IMR-90 (cell line): Measurements from ENCODE around the gene CFAP45. TPM values are rescaled to one million over a fixed set of nuclear protein-coding genes. Genes with fewer than 3 reads are reported as not detected.

Experiments used
- ATAC-seq: fragments of 200-7000 bp; cut with Tn5 transposase; 2 replicates; pipeline ENCODE4 v1.9.1; 2020; ENCODE audit warnings: low read depth, mild to moderate bottlenecking, moderate library complexity
- BruUV-seq: library from RNA; stranded (reverse); fragments of 400-500 nt; replicated peaks from 2 replicates; lab custom pipeline; 2021; lab: Mats Ljungman, UMichigan
- CTCF ChIA-PET: fragments of 300-600 bp; formaldehyde crosslinking; extraction: SDS; loops from one replicate; lab custom pipeline; 2021; ENCODE audit warnings: antibody characterized with exemption; lab: Yijun Ruan, JAX
- POLR2A ChIA-PET: fragments of 300-600 bp; sonication (Branson Sonifier 250); formaldehyde crosslinking; loops from one replicate; lab custom pipeline; 2022; ENCODE audit warnings: antibody characterized with exemption; ENCODE audit not compliant: unreplicated experiment; lab: Charles Lee
- DNase-seq: peaks from one replicate; pipeline ENCODE4 v3.0.0; 2013
- H2AFZ ChIP-seq: replicated peaks from 2 replicates; pipeline ENCODE3; 2013; ENCODE audit warnings: low read length, mild to moderate bottlenecking; ENCODE audit not compliant: poor library complexity
- H2AK5ac ChIP-seq: 2 replicates; pipeline ENCODE4 v1.6.1; 2013; ENCODE audit warnings: low read depth, low read length, inconsistent platforms
- H2AK9ac ChIP-seq: replicated peaks from 2 replicates; pipeline ENCODE3; 2013; ENCODE audit warnings: mild to moderate bottlenecking, low read depth, low read length, moderate library complexity; ENCODE audit not compliant: poor library complexity
- H2BK120ac ChIP-seq: 2 replicates; pipeline ENCODE4 v1.6.1; 2013; ENCODE audit warnings: low read depth, low read length, inconsistent platforms
- H2BK15ac ChIP-seq: 3 replicates; pipeline ENCODE4 v1.6.1; 2013; ENCODE audit warnings: low read depth, low read length, inconsistent platforms
- H2BK20ac ChIP-seq: 2 replicates; pipeline ENCODE4 v1.6.1; 2013; ENCODE audit warnings: low read depth, mild to moderate bottlenecking, inconsistent platforms, low read length, moderate library complexity
- H2BK5ac ChIP-seq: 2 replicates; pipeline ENCODE4 v1.6.1; 2013; ENCODE audit warnings: mild to moderate bottlenecking, low read depth, low read length, inconsistent platforms; ENCODE audit not compliant: poor library complexity, severe bottlenecking
- H3K14ac ChIP-seq: replicated peaks from 2 replicates; pipeline ENCODE4 v1.6.1; 2013; ENCODE audit warnings: low read depth, low read length, inconsistent platforms
- H3K18ac ChIP-seq: 2 replicates; pipeline ENCODE4 v1.6.1; 2013; ENCODE audit warnings: low read depth, low read length, control low read depth
- H3K23ac ChIP-seq: 2 replicates; pipeline ENCODE4 v1.6.1; 2013; ENCODE audit warnings: low read depth, low read length, inconsistent platforms
- H3K27ac ChIP-seq: 2 replicates; pipeline ENCODE4 v1.5.1; 2013; ENCODE audit warnings: mild to moderate bottlenecking, control low read depth, low read length; ENCODE audit not compliant: insufficient read depth
- H3K27me3 ChIP-seq: 2 replicates; pipeline ENCODE4 v1.6.1; 2013; ENCODE audit warnings: low read length; ENCODE audit not compliant: control insufficient read depth, insufficient read depth
- H3K36me3 ChIP-seq: 2 replicates; pipeline ENCODE4 v1.6.1; 2013; ENCODE audit warnings: low read length, mixed read lengths; ENCODE audit not compliant: control insufficient read depth, insufficient read depth
- H3K4ac ChIP-seq: 2 replicates; pipeline ENCODE4 v1.6.1; 2013; ENCODE audit warnings: low read depth, low read length, inconsistent platforms
- H3K4me1 ChIP-seq: 2 replicates; pipeline ENCODE4 v1.6.1; 2013; ENCODE audit warnings: low read length, mixed read lengths; ENCODE audit not compliant: control insufficient read depth, insufficient read depth
- H3K4me2 ChIP-seq: 2 replicates; pipeline ENCODE4 v1.6.1; 2013; ENCODE audit warnings: low read depth, mild to moderate bottlenecking, control low read depth, low read length, moderate library complexity
- H3K4me3 ChIP-seq: 2 replicates; pipeline ENCODE4 v1.5.1; 2013; ENCODE audit warnings: low read depth, mild to moderate bottlenecking, control low read depth, low read length, moderate library complexity; ENCODE audit not compliant: insufficient read depth
- H3K56ac ChIP-seq: 2 replicates; pipeline ENCODE4 v1.6.1; 2013; ENCODE audit warnings: low read length, inconsistent platforms; ENCODE audit not compliant: insufficient read depth; ENCODE audit errors: extremely low read depth
- H3K79me1 ChIP-seq, 2 experiments: 2 replicates each; pipeline ENCODE4 v1.6.1; 2013; ENCODE audit warnings: low read length in 2 of 2, inconsistent platforms in 1 of 2, low read depth in 1 of 2
- H3K9ac ChIP-seq: 2 replicates; pipeline ENCODE4 v1.6.1; 2013; ENCODE audit warnings: low read depth, low read length, control low read depth
- H3K9me1 ChIP-seq: 2 replicates; pipeline ENCODE4 v1.6.1; 2013; ENCODE audit warnings: low read length, inconsistent platforms; ENCODE audit not compliant: insufficient read depth
- H3K9me3 ChIP-seq: 2 replicates; pipeline ENCODE4 v1.6.1; 2013; ENCODE audit warnings: low read length; ENCODE audit not compliant: control insufficient read depth, insufficient read depth
- H4K20me1 ChIP-seq: 2 replicates; pipeline ENCODE4 v1.6.1; 2013; ENCODE audit warnings: low read length, inconsistent platforms; ENCODE audit not compliant: insufficient read depth
- H4K5ac ChIP-seq: 2 replicates; pipeline ENCODE4 v1.6.1; 2013; ENCODE audit warnings: mild to moderate bottlenecking, low read depth, low read length, control low read depth
- H4K8ac ChIP-seq, 2 experiments: 2 replicates each; pipeline ENCODE4 v1.6.1; 2013; ENCODE audit warnings: low read depth in 2 of 2, low read length in 2 of 2, control low read depth in 1 of 2, inconsistent platforms in 1 of 2
- H4K91ac ChIP-seq: 2 replicates; pipeline ENCODE4 v1.6.1; 2013; ENCODE audit warnings: low read depth, low read length, inconsistent platforms; ENCODE audit not compliant: insufficient read depth
- BHLHE40 ChIP-seq: fragments of 150-350 bp; IDR thresholded peaks from 2 replicates; pipeline ENCODE4 v1.6.1; 2016; ENCODE audit warnings: mild to moderate bottlenecking, low read depth, low read length
- CHD1 ChIP-seq: IDR thresholded peaks from 2 replicates; pipeline ENCODE4 v1.6.1; 2012; ENCODE audit warnings: low read depth, low read length, improper control_type of control experiment
- FOS ChIP-seq: fragments of 150-350 bp; IDR thresholded peaks from 2 replicates; pipeline ENCODE4 v1.6.1; 2016; ENCODE audit warnings: low read depth, low read length
- MXI1 ChIP-seq: IDR thresholded peaks from 2 replicates; pipeline ENCODE4 v1.6.1; 2012; ENCODE audit warnings: low read depth, mild to moderate bottlenecking, low read length, moderate library complexity, borderline replicate concordance
- NFE2L2 ChIP-seq: fragments of 150-350 bp; IDR thresholded peaks from 2 replicates; pipeline ENCODE4 v1.6.1; 2016; ENCODE audit warnings: low read depth, mild to moderate bottlenecking, low read length
- POLR2A ChIP-seq: IDR thresholded peaks from 2 replicates; pipeline ENCODE4 v1.6.1; 2012; ENCODE audit warnings: mild to moderate bottlenecking, low read depth, low read length
- RAD21 ChIP-seq: IDR thresholded peaks from 2 replicates; pipeline ENCODE4 v1.6.1; 2012; ENCODE audit warnings: low read length, improper control_type of control experiment
- RCOR1 ChIP-seq: IDR thresholded peaks from 2 replicates; pipeline ENCODE4 v1.6.1; 2012; ENCODE audit warnings: mild to moderate bottlenecking, low read length, improper control_type of control experiment; ENCODE audit not compliant: insufficient replicate concordance
- RFX5 ChIP-seq: IDR thresholded peaks from 2 replicates; pipeline ENCODE4 v1.8.0; 2012; ENCODE audit warnings: low read depth, mild to moderate bottlenecking, low read length, moderate library complexity
- SMC3 ChIP-seq: fragments of 150-350 bp; IDR thresholded peaks from 2 replicates; pipeline ENCODE4 v1.6.1; 2016; ENCODE audit warnings: low read depth, mild to moderate bottlenecking, antibody characterized with exemption, low read length, moderate library complexity
- WGBS, 2 experiments: methylation state at CpG; one replicate each; pipeline versions ENCODE4 v1.1.5 to v1.1.7; 2013; ENCODE audit warnings: missing lambda C conversion rate in 2 of 2; ENCODE audit not compliant: insufficient read length in 1 of 2; ENCODE audit errors: extremely low coverage in 2 of 2; 5-methylcytosine and 5-hydroxymethylcytosine counted together
- dilution Hi-C: fragments of 300-500 bp; cut with HindIII; formaldehyde crosslinking; loops from one replicate; pipeline ENCODE4 v1.14.3; 2018; ENCODE audit warnings: low sequenced_read_pairs; ENCODE audit not compliant: unreplicated experiment
- in situ Hi-C: fragments of 300-500 bp; cut with MboI; formaldehyde crosslinking; loops from 3 replicates; pipeline ENCODE4 v1.14.3; 2019; ENCODE audit warnings: low sequenced_read_pairs, inconsistent platforms, mixed read lengths
- intact Hi-C: fragments of 100-400 bp; cut with micrococcal nuclease; formaldehyde crosslinking; loops from 2 replicates; pipeline ENCODE4 v1.10.0; 2022
- polyA plus RNA-seq, 3 experiments: library from polyadenylated mRNA; depleted of rRNA; stranded (reverse); fragments of >200 nt; gene quantifications; 2 replicates each; pipeline ENCODE4 v1.2.3, GENCODE V29; 2012; ENCODE audit warnings: low replicate concordance in 1 of 3
- total RNA-seq: library from RNA; depleted of rRNA; stranded (reverse); fragments of >200 nt; gene quantifications from 2 replicates; pipeline ENCODE4 v1.2.3, GENCODE V29; 2012
- TF ChIP-seq, protein P1 (sequence below): conservative IDR thresholded peaks from 2 replicates; pipeline ENCODE4 v1.5.1; 2012; ENCODE audit warnings: mild to moderate bottlenecking, low read depth, low read length, improper control_type of control experiment
- TF ChIP-seq, protein P2 (sequence below): fragments of 150-350 bp; IDR thresholded peaks from 2 replicates; pipeline ENCODE4 v1.6.1; 2017; ENCODE audit warnings: mild to moderate bottlenecking, antibody characterized with exemption, low read length, low read depth
- TF ChIP-seq, protein P3 (sequence below): fragments of 150-350 bp; IDR thresholded peaks from 2 replicates; pipeline ENCODE4 v1.6.1; 2016; ENCODE audit warnings: low read depth, mild to moderate bottlenecking, low read length, moderate library complexity, borderline replicate concordance

CFAP45 gene
- total and polyA plus RNA-seq, 2 of the 4 experiments (the other 2 are of a cell fraction): 0.51 to 0.72 TPM

DNA sequence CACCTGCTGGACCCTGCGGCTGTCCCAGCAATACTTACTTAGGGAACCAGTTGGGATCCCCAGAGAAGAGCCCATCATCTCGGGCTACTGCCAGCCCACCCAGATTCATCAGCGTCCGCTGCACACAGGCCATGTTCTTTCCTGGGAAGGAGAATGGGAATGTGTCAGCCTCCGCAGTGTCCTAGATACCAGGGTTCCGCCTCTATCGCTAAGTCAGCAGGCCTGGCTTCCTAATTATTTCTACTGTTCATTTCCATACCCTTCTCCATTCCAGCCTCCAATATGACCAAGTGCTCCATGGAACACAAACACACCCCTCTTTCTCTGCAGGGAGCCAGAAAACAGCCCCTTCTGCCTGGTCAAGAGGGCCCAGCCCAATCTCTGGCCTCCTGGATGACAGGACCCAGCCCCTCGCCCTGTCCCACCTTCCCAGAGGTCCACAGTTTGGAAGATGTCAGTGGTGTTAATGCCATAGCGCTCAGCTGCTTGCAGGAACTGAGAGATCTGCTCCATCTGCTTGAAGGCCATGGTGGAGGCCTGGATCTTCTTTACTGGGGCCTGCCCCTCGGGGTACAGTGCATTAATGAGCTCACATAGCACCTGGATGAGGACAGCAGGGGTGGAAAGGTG is 19.4 kb upstream of the CFAP45 start:
- no peak overlapping the region for H2AK9ac ChIP-seq
- H3K18ac ChIP-seq: no peak overlapping the region
- H2BK120ac ChIP-seq: no peak overlapping the region
- H3K4me3 ChIP-seq: no peak overlapping the region
- no TSS peak for BruUV-seq
- no peak overlapping the region for H3K14ac ChIP-seq
- H3K9me1 ChIP-seq: peaks cover 41% of the 10 kb centered on the region
- no peak overlapping the region for H2AFZ ChIP-seq
- intact Hi-C loops: no loop called here
- no peaks in the 10 kb centered on the region for H3K27me3 ChIP-seq
- WGBS, 2 experiments: 97% methylated on average over 4 of the region's 10 CpGs; no CpG with 5 or more reads in 1 of the 2 experiments
- H3K23ac ChIP-seq: no peak overlapping the region
- in situ Hi-C loops: no loop called here
- H3K56ac ChIP-seq: no peak overlapping the region
- CTCF ChIA-PET: no interaction called here
- ATAC-seq (no peak), DNase-seq (no peak)
- H3K4me1 ChIP-seq: peaks cover 37% of the 10 kb centered on the region
- H3K79me1 ChIP-seq: peaks cover 9 to 72% of the 10 kb centered on the region in 2 experiments
- TF ChIP-seq, protein P1, sequence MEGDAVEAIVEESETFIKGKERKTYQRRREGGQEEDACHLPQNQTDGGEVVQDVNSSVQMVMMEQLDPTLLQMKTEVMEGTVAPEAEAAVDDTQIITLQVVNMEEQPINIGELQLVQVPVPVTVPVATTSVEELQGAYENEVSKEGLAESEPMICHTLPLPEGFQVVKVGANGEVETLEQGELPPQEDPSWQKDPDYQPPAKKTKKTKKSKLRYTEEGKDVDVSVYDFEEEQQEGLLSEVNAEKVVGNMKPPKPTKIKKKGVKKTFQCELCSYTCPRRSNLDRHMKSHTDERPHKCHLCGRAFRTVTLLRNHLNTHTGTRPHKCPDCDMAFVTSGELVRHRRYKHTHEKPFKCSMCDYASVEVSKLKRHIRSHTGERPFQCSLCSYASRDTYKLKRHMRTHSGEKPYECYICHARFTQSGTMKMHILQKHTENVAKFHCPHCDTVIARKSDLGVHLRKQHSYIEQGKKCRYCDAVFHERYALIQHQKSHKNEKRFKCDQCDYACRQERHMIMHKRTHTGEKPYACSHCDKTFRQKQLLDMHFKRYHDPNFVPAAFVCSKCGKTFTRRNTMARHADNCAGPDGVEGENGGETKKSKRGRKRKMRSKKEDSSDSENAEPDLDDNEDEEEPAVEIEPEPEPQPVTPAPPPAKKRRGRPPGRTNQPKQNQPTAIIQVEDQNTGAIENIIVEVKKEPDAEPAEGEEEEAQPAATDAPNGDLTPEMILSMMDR: no peak
- TF ChIP-seq RAD21 (no peak), POLR2A (no peak), RFX5 (no peak), SMC3 (no peak), RCOR1 (no peak), CHD1 (no peak), MXI1 (no peak), BHLHE40 (no peak), FOS (no peak), NFE2L2 (no peak)
- TF ChIP-seq, protein P2, sequence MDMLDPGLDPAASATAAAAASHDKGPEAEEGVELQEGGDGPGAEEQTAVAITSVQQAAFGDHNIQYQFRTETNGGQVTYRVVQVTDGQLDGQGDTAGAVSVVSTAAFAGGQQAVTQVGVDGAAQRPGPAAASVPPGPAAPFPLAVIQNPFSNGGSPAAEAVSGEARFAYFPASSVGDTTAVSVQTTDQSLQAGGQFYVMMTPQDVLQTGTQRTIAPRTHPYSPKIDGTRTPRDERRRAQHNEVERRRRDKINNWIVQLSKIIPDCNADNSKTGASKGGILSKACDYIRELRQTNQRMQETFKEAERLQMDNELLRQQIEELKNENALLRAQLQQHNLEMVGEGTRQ: no peak
- TF ChIP-seq, protein P3, sequence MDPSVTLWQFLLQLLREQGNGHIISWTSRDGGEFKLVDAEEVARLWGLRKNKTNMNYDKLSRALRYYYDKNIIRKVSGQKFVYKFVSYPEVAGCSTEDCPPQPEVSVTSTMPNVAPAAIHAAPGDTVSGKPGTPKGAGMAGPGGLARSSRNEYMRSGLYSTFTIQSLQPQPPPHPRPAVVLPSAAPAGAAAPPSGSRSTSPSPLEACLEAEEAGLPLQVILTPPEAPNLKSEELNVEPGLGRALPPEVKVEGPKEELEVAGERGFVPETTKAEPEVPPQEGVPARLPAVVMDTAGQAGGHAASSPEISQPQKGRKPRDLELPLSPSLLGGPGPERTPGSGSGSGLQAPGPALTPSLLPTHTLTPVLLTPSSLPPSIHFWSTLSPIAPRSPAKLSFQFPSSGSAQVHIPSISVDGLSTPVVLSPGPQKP: no peak
- H3K4me2 ChIP-seq: no peak overlapping the region
- no peaks in the 10 kb centered on the region for H3K9me3 ChIP-seq
- POLR2A ChIA-PET: no interaction called here
- H3K36me3 ChIP-seq: peaks cover 37% of the 10 kb centered on the region
- dilution Hi-C loops: no loop called here
- 0 out of 2 replicates have a peak overlapping the region, but pooled peaks have one; percentile 14 for H2AK5ac ChIP-seq
- H4K5ac ChIP-seq: no peak overlapping the region
- no peak overlapping the region for H4K8ac ChIP-seq
- H2BK20ac ChIP-seq: no peak overlapping the region
- H4K91ac ChIP-seq: no peak overlapping the region
- H2BK15ac ChIP-seq: no peak overlapping the region
- no peak overlapping the region for H3K27ac ChIP-seq
- no peak overlapping the region for H3K4ac ChIP-seq
- no peak overlapping the region for H3K9ac ChIP-seq
- peaks cover 80% of the 10 kb centered on the region for H4K20me1 ChIP-seq
- H2BK5ac ChIP-seq: no peak overlapping the region
